Endothelial cell (in vitro differentiated cells): ENCODE data around the gene EPB41L4A. TPM values are rescaled to one million over a fixed set of nuclear protein-coding genes. Genes with fewer than 3 reads are reported as not detected.

Experiments
- DNase-seq: peaks from one replicate; pipeline ENCODE4 v3.0.0; 2021; ENCODE audit warnings: low spot score
- H3K27ac Mint-ChIP-seq: one replicate; pipeline ENCODE4 v1.8.0; 2021; ENCODE audit warnings: mixed read lengths, inconsistent platforms; ENCODE audit not compliant: unreplicated experiment
- H3K27me3 Mint-ChIP-seq: one replicate; pipeline ENCODE4 v1.8.0; 2021; ENCODE audit warnings: mild to moderate bottlenecking, moderate library complexity, mixed read lengths, inconsistent platforms; ENCODE audit not compliant: unreplicated experiment
- H3K36me3 Mint-ChIP-seq: one replicate; pipeline ENCODE4 v1.8.0; 2021; ENCODE audit warnings: mild to moderate bottlenecking, low read depth, mixed read lengths, inconsistent platforms; ENCODE audit not compliant: unreplicated experiment
- H3K4me1 Mint-ChIP-seq: one replicate; pipeline ENCODE4 v1.8.0; 2021; ENCODE audit warnings: mild to moderate bottlenecking, mixed read lengths, inconsistent platforms; ENCODE audit not compliant: unreplicated experiment
- H3K4me3 Mint-ChIP-seq: one replicate; pipeline ENCODE4 v1.8.0; 2021; ENCODE audit warnings: mild to moderate bottlenecking, mixed read lengths, inconsistent platforms; ENCODE audit not compliant: unreplicated experiment
- H3K9me3 Mint-ChIP-seq: one replicate; pipeline ENCODE4 v1.8.0; 2021; ENCODE audit warnings: mixed read lengths, inconsistent platforms; ENCODE audit not compliant: unreplicated experiment
- total RNA-seq: library from RNA; stranded (reverse); fragmentation: NEBNext Ultra II Directional; extraction: Animal tissue kit (Norgen Biotek cat#: 25700); gene quantifications from one replicate; pipeline ENCODE4 v1.2.1, GENCODE V29; 2021; ENCODE audit not compliant: unreplicated experiment
- TF ChIP-seq, protein P1 (sequence below): fragments of 200-600 bp; sonication (generic); IDR thresholded peaks from one replicate; pipeline ENCODE4 v1.5.0; 2021; ENCODE audit warnings: antibody characterized with exemption; ENCODE audit not compliant: unreplicated experiment

Gene EPB41L4A
- total RNA-seq, 1 donor from 2014 or later: 50.6 TPM

DNA sequence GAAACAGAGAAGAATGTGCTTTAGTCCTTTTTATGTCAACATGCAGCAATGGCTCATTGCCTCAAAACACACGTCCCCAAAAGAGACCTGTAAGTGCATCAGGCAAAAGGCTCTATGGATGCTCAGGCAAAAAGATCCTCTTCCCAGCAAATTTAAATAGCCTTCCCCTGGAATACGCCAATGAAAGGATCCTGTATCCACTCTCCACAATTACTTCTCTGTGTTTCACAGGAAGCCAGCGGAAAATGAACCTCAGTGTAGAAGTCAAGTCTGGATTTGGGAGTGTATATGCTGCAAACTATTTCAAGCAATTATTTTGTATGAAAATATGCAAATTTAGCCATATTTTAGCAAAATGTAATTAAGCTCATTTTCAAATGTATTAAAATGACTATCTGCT, 217.9 kb downstream of the EPB41L4A start:
- H3K4me3 Mint-ChIP-seq: no peak overlapping the region
- H3K27ac Mint-ChIP-seq: no peak overlapping the region
- no peaks in the 10 kb centered on the region for H3K27me3 Mint-ChIP-seq
- H3K9me3 Mint-ChIP-seq: no peaks in the 10 kb centered on the region
- TF ChIP-seq, protein P1, sequence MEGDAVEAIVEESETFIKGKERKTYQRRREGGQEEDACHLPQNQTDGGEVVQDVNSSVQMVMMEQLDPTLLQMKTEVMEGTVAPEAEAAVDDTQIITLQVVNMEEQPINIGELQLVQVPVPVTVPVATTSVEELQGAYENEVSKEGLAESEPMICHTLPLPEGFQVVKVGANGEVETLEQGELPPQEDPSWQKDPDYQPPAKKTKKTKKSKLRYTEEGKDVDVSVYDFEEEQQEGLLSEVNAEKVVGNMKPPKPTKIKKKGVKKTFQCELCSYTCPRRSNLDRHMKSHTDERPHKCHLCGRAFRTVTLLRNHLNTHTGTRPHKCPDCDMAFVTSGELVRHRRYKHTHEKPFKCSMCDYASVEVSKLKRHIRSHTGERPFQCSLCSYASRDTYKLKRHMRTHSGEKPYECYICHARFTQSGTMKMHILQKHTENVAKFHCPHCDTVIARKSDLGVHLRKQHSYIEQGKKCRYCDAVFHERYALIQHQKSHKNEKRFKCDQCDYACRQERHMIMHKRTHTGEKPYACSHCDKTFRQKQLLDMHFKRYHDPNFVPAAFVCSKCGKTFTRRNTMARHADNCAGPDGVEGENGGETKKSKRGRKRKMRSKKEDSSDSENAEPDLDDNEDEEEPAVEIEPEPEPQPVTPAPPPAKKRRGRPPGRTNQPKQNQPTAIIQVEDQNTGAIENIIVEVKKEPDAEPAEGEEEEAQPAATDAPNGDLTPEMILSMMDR: no peak
- peaks cover 8% of the 10 kb centered on the region for H3K36me3 Mint-ChIP-seq
- no peak for DNase-seq
- peaks cover 13% of the 10 kb centered on the region for H3K4me1 Mint-ChIP-seq

DNA sequence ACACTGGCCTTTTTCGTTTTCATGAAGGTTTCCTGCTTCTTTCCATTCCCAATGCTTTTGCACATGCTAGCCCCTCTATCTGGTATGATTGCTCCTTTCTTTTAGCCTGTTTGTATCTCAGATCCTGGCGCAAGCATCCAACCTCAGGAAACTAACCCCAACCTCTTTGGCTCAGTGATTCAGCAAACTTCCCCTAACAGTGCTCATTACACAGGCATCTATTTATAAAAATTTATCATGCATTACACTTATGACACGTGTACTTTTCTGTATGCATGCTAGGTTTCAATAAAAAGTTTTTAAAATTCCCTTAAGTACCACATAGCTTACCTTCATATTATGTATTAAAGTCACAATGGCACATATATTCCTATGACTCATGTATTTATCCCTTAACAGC, 218.9 kb downstream of the EPB41L4A start:
- Mint-ChIP-seq H3K36me3 (peaks cover 8% of the 10 kb centered on the region), H3K4me3 (no peak overlapping the region), H3K9me3 (no peaks in the 10 kb centered on the region), H3K4me1 (peaks cover 6% of the 10 kb centered on the region), H3K27me3 (no peaks in the 10 kb centered on the region), H3K27ac (no peak overlapping the region)
- DNase-seq: no peak
- TF ChIP-seq, protein P1: no peak

DNA sequence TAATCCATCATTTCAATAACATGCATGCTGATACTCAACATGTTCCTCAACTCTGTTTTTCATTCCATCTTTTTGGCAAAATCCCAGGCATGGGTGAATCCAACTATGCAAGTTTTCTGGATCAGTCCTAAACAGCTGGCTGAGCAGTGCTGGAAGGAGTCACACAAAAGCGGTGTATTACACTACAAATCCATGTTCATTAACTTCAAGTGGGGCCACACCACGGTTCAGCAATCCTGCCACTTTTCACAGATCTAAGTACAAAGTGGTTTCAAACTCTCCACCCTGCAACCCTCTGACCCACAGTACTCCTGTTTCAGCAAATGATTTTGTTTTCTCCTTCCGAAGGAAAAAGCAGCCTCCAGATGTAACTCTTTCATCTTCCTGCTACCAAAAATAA, 222.5 kb downstream of the EPB41L4A start:
- Mint-ChIP-seq H3K4me3 (no peak overlapping the region), H3K9me3 (no peaks in the 10 kb centered on the region), H3K36me3 (no peaks in the 10 kb centered on the region), H3K4me1 (no peaks in the 10 kb centered on the region), H3K27ac (no peak overlapping the region), H3K27me3 (no peaks in the 10 kb centered on the region)
- TF ChIP-seq, protein P1: no peak
- no peak for DNase-seq

- H3K4me1 Mint-ChIP-seq: no peaks in the 10 kb centered on the region
- no peaks in the 10 kb centered on the region for H3K9me3 Mint-ChIP-seq
- H3K36me3 Mint-ChIP-seq: no peaks in the 10 kb centered on the region
Measured at GRCh38 chr5:112195924-112196323, 223.2 kb downstream of the EPB41L4A start.

DNA sequence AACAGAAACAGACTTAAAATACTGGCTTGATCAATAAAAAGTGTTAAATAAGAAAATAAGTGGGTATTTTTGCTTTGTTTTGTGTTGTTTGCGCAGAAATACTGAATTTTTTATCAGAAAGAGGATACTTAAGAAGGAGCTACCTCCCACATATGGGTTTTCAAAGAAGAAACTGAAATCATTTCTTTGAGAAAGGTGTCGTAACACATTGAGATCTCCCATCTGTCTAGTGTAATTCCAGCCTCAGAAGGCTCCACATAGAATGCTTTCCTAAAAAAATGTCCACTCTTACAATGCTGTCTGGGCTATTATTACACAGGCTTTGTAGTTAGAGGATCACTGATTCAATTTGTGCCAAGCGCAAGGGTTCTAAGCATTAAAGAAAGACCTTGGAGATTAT, 226.2 kb downstream of the EPB41L4A start:
- no peak for DNase-seq
- TF ChIP-seq, protein P1: no peak
- H3K36me3 Mint-ChIP-seq: no peaks in the 10 kb centered on the region
- no peak overlapping the region for H3K27ac Mint-ChIP-seq
- H3K27me3 Mint-ChIP-seq: no peaks in the 10 kb centered on the region
- H3K9me3 Mint-ChIP-seq: no peaks in the 10 kb centered on the region
- no peaks in the 10 kb centered on the region for H3K4me1 Mint-ChIP-seq
- H3K4me3 Mint-ChIP-seq: no peak overlapping the region

More at GRCh38 chr5:112195924-112196323, 223.2 kb downstream of the EPB41L4A start:
- TF ChIP-seq, protein P1: no peak
- Mint-ChIP-seq H3K27ac (no peak overlapping the region), H3K27me3 (no peaks in the 10 kb centered on the region), H3K4me3 (no peak overlapping the region)
- DNase-seq: no peak
